GM18508 (cell line): ENCODE measurements around the gene MRAS.

Source experiments
- ATAC-seq: cut with Tn5 transposase; IDR thresholded peaks from one replicate; pipeline ENCODE4 v1.9.1; 2021; ENCODE audit warnings: moderate number of reproducible peaks; ENCODE audit not compliant: insufficient read depth, unreplicated experiment

MRAS gene

GRCh38 chr3:138384531-138384930, 36.2 kb downstream of the MRAS start:
- no peak for ATAC-seq

- no peak for ATAC-seq
Observed at GRCh38 chr3:138384976-138385375, 36.6 kb downstream of the MRAS start.

GRCh38 chr3:138389144-138389601, 40.8 kb downstream of the MRAS start:
- no peak for ATAC-seq

- ATAC-seq = no peak
Observed at GRCh38 chr3:138389841-138390581, 41.6 kb downstream of the MRAS start.

GRCh38 chr3:138390582-138390932, 42.2 kb downstream of the MRAS start:
- ATAC-seq = no peak

- ATAC-seq = no peak
Observed at GRCh38 chr3:138394156-138394555, 45.8 kb downstream of the MRAS start.

GRCh38 chr3:138394686-138395085, 46.3 kb downstream of the MRAS start:
- no peak for ATAC-seq

GRCh38 chr3:138395865-138396751, 47.7 kb downstream of the MRAS start:
- ATAC-seq = no peak

- ATAC-seq = no peak
Observed at GRCh38 chr3:138396752-138397410, 48.5 kb downstream of the MRAS start.

- no peak for ATAC-seq
Observed at GRCh38 chr3:138397983-138398382, 49.6 kb downstream of the MRAS start.

GRCh38 chr3:138398791-138399575, 50.6 kb downstream of the MRAS start:
- ATAC-seq = no peak

- no peak for ATAC-seq
Observed at GRCh38 chr3:138399766-138400165, 51.4 kb downstream of the MRAS start.

GRCh38 chr3:138400651-138401070, 52.3 kb downstream of the MRAS start:
- ATAC-seq = no peak

GRCh38 chr3:138401834-138402233, 53.5 kb downstream of the MRAS start:
- no peak for ATAC-seq

GRCh38 chr3:138404121-138404520, 55.7 kb downstream of the MRAS start:
- ATAC-seq = no peak

GRCh38 chr3:138405001-138405400, 56.6 kb downstream of the MRAS start:
- no peak for ATAC-seq

- no peak for ATAC-seq
Observed at GRCh38 chr3:138405486-138405885, 57.1 kb downstream of the MRAS start.

- no peak for ATAC-seq
Observed at GRCh38 chr3:138406606-138407005, 58.2 kb downstream of the MRAS start.

GRCh38 chr3:138407236-138407907, 59.0 kb downstream of the MRAS start:
- no peak for ATAC-seq
